Measurements from ENCODE around the gene TMCC2. TPM values are rescaled to one million over a fixed set of nuclear protein-coding genes. Genes with fewer than 3 reads are reported as not detected.

Gene TMCC2
- total and polyA plus RNA-seq, 2 experiments from 2014 or later = 2.6 to 9.9 TPM

DNA sequence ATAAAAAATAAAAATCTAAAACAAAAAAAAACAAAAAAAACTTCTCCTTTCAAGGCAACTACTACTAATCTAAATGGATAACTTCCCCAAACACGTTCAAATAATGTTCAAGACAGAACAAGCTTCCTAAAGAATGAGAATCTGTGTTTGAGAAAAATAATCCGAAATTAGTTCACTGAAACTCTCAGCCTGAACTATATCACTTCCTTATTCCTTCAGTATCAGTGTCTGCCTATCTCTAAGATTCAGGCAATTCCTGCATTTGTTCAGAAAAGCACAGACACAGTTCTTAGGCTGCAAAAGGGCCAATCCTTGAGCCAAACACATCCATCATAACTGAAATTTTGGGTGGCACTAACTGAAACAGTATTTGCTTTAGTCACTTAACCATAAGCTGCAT, 38.6 kb upstream of the TMCC2 start (continued):
- TF ChIP-seq, protein P1, sequence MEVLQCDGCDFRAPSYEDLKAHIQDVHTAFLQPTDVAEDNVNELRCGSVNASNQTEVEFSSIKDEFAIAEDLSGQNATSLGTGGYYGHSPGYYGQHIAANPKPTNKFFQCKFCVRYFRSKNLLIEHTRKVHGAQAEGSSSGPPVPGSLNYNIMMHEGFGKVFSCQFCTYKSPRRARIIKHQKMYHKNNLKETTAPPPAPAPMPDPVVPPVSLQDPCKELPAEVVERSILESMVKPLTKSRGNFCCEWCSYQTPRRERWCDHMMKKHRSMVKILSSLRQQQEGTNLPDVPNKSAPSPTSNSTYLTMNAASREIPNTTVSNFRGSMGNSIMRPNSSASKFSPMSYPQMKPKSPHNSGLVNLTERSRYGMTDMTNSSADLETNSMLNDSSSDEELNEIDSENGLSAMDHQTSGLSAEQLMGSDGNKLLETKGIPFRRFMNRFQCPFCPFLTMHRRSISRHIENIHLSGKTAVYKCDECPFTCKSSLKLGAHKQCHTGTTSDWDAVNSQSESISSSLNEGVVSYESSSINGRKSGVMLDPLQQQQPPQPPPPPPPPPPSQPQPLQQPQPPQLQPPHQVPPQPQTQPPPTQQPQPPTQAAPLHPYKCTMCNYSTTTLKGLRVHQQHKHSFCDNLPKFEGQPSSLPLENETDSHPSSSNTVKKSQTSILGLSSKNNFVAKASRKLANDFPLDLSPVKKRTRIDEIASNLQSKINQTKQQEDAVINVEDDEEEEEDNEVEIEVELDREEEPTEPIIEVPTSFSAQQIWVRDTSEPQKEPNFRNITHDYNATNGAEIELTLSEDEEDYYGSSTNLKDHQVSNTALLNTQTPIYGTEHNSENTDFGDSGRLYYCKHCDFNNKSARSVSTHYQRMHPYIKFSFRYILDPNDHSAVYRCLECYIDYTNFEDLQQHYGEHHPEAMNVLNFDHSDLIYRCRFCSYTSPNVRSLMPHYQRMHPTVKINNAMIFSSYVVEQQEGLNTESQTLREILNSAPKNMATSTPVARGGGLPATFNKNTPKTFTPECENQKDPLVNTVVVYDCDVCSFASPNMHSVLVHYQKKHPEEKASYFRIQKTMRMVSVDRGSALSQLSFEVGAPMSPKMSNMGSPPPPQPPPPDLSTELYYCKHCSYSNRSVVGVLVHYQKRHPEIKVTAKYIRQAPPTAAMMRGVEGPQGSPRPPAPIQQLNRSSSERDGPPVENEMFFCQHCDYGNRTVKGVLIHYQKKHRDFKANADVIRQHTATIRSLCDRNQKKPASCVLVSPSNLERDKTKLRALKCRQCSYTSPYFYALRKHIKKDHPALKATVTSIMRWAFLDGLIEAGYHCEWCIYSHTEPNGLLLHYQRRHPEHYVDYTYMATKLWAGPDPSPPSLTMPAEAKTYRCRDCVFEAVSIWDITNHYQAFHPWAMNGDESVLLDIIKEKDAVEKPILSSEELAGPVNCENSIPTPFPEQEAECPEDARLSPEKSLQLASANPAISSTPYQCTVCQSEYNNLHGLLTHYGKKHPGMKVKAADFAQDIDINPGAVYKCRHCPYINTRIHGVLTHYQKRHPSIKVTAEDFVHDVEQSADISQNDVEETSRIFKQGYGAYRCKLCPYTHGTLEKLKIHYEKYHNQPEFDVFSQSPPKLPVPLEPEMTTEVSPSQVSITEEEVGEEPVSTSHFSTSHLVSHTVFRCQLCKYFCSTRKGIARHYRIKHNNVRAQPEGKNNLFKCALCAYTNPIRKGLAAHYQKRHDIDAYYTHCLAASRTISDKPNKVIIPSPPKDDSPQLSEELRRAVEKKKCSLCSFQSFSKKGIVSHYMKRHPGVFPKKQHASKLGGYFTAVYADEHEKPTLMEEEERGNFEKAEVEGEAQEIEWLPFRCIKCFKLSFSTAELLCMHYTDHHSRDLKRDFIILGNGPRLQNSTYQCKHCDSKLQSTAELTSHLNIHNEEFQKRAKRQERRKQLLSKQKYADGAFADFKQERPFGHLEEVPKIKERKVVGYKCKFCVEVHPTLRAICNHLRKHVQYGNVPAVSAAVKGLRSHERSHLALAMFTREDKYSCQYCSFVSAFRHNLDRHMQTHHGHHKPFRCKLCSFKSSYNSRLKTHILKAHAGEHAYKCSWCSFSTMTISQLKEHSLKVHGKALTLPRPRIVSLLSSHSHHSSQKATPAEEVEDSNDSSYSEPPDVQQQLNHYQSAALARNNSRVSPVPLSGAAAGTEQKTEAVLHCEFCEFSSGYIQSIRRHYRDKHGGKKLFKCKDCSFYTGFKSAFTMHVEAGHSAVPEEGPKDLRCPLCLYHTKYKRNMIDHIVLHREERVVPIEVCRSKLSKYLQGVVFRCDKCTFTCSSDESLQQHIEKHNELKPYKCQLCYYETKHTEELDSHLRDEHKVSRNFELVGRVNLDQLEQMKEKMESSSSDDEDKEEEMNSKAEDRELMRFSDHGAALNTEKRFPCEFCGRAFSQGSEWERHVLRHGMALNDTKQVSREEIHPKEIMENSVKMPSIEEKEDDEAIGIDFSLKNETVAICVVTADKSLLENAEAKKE (CRISPR knock-in tag; IDR thresholded peaks at IDR 0.05) = no peak
- TF ChIP-seq JUNB (IDR thresholded peaks at IDR 0.05; ENCODE audit: unreplicated experiment) = no peak
- TF ChIP-seq, protein P2, sequence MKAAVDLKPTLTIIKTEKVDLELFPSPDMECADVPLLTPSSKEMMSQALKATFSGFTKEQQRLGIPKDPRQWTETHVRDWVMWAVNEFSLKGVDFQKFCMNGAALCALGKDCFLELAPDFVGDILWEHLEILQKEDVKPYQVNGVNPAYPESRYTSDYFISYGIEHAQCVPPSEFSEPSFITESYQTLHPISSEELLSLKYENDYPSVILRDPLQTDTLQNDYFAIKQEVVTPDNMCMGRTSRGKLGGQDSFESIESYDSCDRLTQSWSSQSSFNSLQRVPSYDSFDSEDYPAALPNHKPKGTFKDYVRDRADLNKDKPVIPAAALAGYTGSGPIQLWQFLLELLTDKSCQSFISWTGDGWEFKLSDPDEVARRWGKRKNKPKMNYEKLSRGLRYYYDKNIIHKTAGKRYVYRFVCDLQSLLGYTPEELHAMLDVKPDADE (IDR thresholded peaks at IDR 0.05) = no peak
- TF ChIP-seq NANOG (IDR thresholded peaks at IDR 0.05; ENCODE audit: borderline replicate concordance) = no peak
- no peak for TF ChIP-seq POLR2AphosphoS5 (IDR thresholded peaks at IDR 0.05; ENCODE audit: low read depth)
- TF ChIP-seq, protein P3, sequence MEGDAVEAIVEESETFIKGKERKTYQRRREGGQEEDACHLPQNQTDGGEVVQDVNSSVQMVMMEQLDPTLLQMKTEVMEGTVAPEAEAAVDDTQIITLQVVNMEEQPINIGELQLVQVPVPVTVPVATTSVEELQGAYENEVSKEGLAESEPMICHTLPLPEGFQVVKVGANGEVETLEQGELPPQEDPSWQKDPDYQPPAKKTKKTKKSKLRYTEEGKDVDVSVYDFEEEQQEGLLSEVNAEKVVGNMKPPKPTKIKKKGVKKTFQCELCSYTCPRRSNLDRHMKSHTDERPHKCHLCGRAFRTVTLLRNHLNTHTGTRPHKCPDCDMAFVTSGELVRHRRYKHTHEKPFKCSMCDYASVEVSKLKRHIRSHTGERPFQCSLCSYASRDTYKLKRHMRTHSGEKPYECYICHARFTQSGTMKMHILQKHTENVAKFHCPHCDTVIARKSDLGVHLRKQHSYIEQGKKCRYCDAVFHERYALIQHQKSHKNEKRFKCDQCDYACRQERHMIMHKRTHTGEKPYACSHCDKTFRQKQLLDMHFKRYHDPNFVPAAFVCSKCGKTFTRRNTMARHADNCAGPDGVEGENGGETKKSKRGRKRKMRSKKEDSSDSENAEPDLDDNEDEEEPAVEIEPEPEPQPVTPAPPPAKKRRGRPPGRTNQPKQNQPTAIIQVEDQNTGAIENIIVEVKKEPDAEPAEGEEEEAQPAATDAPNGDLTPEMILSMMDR (conservative IDR thresholded peaks at IDR 0.05; ENCODE audit: low read depth in 2 of 2) = no peak
- no peak for TF ChIP-seq CREB1 (CRISPR knock-in tag; IDR thresholded peaks at IDR 0.05; ENCODE audit: low read depth)
- TF ChIP-seq EZH2phosphoT487 (IDR thresholded peaks at IDR 0.05; ENCODE audit: unreplicated experiment) = no peak
- no peak for TF ChIP-seq ZNF114 (CRISPR knock-in tag; IDR thresholded peaks at IDR 0.05)

All from GM23338 (cell line).